Measurements from ENCODE around the gene JAG1.

JAG1 gene

DNA sequence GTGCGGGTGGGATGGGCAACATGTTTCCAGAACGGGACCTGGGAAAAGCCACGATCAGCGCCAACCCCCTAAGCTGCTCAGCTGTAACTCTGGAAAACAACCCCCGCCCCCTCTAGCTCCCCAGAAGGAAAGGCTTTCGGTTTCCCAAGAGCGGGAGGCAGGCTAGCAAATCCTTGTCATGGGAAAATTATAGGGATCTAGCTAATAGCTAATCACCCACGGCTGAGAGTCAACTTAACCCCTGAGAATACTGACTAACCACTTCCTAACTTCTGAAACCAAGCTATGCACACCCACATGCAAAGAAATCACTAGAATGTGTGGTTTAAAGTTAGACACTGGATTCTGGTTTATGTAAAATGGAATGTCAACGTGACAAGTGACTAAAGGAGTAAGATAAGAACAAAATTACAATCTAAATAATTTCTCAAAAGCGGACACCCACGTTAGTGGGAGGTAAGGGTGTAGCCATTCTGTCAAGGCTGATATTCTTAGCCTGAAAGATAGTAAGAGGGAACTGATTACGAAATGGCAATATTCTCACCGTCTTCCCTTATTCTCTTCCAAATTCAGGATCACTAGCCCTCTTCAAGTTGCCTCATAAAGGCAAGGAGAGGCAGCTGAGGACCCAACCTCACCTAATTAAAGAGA lies 20.1 kb downstream of the JAG1 start:
- peak; percentile 73 to 78 for DNase-seq (ENCODE audit: low read depth in 2 of 2)

DNA sequence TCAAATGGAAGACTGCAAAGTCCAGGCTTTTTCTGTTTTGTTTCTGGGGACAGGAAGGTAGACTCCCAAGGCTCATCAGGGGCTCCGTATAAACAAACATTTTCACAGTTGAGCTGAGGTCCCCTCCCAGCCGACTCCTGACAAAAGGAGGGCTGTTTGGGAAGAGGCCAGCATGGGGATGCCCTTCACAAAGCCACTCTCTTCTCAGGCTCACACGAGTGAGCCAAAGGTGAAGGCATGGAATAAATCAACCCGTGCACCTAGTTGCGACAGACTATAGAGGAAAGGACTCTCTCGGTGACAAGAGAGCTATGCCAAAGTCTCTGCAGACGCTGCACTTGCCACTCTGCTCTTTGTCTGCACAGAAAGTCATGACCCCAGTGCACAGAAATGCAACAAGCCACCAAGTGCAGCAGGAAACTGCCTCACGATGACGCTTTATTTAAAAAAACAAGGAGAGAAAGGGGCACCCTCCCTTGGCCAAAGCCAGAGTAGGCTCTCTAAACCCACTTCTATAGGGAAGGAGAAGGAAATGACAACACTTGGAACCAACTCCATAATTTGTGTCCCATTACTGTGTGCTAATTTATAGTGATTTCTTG lies 21.0 kb downstream of the JAG1 start:
- no peak for DNase-seq (ENCODE audit: low read depth in 2 of 2)

DNA sequence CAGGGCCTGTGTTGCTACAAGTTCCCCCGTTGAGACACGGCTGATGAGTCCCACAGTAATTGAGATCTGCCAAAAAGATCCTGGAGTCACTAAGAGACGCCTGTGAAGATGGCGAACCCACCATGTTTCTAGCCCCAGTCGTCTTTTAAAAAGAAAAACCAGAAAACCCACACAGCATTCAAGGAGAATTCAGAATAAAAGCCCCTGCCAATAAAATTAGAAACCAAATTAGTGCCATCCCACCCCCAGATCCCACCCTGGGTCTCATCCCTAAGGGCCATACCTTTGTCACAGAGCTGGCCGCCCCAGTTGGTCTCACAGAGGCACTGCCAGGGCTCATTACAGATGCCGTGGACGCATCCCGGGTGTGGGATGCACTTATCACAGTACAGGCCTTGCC lies 21.6 kb downstream of the JAG1 start:
- no peak for DNase-seq (ENCODE audit: low read depth in 2 of 2)

DNA sequence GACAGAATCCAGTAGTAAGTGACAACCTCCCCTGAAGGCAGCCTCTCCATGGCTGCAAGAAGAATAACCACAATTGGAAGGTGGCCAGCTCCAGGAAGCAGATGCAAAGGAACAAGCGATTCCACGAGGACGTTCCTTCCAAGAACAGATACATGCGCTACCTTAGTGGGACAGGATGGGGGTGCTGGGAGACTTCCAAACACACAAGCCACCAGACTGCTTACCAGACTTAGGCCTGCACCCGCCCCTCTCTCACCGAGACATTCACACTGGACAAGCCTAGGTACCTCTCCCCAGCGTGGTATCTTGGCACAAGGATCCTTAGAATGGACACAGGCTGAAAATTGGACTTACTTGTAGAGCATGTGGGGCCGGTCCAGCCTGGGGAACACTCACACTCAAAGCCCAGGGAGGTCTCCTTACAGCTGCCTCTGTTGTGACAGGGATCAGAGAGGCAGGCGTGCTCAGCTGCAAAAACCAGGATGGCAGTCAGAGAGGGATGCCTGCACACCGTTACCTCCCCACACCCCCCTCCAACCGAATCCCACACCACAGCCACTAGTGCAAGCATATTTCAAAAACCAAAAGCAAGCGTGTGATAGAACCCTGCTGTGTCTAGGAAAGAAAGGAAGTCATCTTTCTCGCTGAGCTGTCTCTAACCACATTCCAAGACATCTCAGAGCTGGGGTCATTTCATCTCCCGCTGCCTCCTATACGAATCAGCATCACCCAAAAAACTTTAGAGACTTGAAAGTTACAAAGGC lies 22.4 kb downstream of the JAG1 start:
- DNase-seq (ENCODE audit: low read depth in 2 of 2) = no peak

DNA sequence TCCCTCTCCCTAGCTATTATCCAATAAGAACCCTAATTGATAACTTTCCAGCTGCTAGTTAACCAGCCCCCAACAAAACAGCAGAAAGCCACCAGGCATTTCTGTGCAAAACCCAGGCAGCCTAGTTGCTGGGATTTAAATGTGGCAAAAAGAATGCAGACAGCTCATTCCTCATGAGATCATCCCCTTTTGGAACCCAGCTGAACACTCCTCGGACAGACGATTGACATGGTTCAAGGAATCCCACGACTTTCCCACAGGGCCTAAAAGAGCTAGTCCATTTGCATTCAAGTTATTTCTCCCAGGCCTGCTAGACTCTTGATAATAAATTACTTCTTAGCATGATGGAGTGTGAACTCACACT lies 24.0 kb downstream of the JAG1 start:
- no peak for DNase-seq (ENCODE audit: low read depth in 2 of 2)

DNA sequence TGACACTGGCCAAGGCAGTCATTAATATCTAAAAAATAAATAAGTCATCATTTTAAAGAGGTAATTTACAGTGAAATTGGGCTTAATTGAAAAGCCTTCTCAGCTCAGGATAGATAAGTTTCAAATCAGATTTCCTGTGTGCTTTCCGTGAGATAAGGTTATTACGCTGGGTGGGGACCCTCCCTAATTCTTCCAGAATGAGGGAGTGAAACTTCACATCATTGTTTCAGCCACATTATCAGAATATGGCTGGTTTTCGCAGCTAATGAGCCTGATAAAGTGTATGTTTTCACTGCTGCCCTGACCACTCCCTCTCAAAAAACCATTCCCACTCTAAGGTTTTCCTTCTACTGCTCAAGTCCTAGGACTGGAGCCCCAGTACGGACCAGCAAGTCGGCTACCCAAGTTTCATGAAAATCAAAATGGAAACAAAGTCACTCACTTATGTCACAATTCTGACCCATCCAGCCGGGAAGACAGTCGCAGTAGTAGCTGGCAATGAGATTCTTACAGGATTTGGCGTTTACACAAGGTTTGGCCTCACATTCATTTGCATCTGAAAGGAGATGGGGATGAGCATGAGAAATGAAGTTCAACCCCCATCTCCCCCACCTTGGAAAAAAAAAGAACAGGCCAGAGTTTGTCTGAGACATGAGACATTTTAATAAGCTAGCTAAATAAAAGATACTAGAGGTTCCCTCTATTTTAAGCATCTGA lies 24.6 kb downstream of the JAG1 start:
- no peak for DNase-seq (ENCODE audit: low read depth in 2 of 2)

DNA sequence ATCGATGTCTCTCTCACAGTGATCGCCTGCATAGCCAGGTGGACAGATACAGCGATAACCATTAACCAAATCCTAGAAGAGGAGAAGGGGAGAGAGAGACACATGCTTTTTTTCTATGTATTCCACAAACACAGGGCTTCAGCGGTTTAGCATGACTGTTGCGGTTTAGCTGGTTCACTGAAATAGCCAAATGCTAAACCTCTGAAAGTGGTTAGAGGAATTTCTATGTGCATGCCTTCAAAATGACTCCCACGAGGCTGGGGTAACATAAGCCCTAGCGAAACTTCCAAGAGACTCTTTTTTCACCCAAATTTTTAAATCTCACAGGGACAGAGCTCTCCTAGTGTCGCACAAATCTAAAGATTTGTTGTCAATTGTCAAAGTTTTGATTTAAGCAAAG lies 25.1 kb downstream of the JAG1 start:
- peak; percentile 88 to 89 for DNase-seq (ENCODE audit: low read depth in 2 of 2)

DNA sequence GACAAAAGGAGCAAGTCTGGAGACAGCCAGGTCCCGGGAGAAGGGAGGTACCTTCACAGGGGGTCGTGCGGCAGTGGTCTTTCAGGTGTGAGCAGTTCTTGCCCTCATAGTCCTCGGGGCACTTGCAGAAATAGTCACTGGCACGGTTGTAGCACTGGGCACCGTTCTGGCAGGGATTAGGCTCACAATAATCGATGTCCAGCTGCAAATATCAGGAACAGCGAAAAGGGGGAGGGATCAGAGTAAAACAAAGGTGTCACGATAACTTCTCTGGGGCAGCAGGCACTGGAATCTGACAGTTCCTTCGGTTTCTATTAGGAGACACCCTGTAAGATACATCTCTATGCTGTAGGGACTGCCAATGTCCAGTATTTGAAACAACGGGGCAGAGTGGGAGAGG lies 25.9 kb downstream of the JAG1 start:
- DNase-seq (ENCODE audit: low read depth in 2 of 2) = no peak

DNA sequence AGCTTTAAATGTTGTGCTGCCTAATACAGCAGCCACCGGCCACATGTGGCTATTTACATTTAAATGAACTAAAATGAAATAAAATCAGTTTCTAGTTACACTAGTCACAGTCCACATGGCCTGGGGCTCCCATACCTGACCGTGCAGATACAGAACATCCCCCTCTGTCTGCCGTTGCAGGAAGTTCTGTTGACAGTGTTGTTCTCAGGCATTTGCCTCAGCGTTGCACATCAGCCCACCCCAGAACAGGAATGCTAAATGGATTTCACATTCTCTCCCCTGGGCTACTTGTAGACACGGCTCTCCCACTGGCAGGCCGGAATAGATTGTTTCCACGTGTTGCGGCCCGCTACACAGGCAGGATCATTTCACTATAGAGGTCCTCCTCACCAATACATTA lies 26.3 kb downstream of the JAG1 start:
- no peak for DNase-seq (ENCODE audit: low read depth in 2 of 2)

DNA sequence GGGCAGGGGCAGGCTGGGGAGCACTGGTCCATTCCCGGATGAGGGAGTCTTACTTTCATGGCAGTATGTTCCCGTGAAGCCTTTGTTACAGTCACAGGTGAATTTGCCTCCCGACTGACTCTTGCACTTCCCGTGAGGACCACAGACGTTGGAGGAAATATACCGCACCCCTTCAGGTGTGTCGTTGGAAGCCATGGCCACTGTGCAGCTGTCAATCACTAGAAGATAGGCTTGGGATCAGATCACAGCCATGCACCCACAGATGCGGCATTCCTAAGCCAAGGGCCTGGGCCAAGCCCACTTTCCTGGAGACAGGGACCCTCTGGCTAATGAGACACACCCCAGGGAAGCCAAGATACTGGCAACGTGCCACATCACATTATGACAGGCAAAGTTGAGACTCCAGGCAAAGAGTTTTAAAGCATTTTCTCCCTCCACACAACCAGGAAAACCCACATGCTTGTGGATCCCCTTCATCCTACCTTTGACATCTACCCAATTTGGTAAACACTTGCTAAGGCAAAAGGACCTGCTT lies 26.8 kb downstream of the JAG1 start:
- DNase-seq (ENCODE audit: low read depth in 2 of 2) = no peak

DNA sequence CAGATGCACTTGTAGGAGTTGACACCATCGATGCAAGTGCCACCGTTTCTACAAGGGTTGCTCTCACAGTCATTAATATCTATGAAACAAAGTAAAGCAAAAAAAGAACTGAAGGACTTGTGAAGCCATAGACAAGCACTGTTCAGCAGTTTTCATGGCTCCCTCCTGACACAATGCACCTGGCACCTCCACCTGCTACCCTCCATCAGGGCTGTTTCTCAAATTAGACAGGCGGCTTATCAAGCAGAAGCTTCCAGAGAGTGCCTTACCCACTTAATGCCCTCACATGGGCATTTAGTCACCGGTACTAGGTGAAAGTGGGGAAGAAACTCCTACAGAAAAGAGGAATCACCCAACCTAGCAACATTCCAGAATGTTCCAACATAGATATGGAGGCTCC lies 27.8 kb downstream of the JAG1 start:
- no peak for DNase-seq (ENCODE audit: low read depth in 2 of 2)

DNA sequence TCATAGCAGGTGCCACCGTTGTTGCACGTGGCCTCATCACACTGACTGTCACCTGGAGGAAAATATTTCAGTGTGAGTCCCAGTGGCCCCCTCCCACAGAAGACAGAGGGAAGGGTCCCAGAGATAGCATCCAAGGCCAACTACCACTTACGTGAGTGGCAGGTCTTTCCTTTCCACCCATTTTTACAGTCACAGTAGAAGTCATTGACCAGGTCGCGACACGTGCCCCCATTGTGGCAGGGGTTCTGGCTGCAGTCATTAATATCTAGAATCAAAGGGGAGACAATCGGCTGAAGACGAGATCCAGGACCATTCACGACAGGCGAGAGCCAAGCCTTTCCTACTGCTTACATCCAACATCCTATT lies 28.6 kb downstream of the JAG1 start:
- DNase-seq (ENCODE audit: low read depth in 2 of 2) = no peak

DNA sequence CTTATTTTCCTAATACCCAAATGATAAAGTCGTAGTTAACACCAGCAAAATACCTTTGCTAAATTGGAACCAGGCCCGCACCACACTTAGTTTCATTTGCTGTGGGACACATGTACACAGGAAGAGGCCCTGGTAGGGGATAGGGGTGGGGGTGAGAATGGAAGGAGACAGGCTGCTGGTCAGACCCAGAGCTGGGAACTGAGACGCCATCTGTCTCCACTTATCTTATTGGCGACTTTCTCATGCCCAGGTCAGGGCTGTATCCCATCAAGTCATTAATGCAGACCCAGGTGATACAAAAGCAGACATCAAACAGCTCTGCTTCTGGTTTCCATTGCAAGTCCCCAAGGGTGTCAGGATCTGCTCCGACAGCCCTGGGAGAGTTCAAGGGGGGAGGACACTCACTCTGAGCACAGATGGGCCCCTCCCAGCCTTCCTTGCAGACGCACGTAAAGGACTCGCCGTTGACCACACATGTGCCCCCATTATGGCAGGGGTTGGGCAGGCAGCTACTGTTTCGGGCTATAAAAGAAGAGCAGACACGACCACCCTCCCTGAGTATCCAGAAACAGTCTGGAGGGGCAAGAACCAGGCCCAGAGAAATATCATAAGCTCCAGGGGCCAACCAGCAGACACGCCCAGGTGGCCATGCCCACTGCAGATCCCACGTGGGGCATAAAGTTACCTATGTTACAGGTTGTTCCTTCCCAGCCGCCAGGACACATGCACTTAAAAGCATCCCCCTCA lies 29.2 kb downstream of the JAG1 start:
- no peak for DNase-seq (ENCODE audit: low read depth in 2 of 2)

DNA sequence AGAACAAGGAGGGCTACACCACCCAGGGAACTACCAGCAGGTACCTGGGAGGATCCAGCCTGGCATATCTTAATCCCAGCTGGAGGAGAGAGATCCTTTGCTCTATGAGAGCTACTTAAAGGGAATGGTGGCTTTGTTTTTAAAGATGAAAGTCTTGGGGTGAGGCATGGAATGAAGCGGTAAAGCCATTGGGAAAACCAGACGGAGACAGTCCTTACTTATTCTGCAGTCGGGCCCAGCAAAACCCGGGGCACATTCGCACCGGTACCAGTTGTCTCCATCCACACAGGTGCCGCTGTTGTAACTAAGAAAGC lies 30.3 kb downstream of the JAG1 start:
- DNase-seq (ENCODE audit: low read depth in 2 of 2) = no peak

DNA sequence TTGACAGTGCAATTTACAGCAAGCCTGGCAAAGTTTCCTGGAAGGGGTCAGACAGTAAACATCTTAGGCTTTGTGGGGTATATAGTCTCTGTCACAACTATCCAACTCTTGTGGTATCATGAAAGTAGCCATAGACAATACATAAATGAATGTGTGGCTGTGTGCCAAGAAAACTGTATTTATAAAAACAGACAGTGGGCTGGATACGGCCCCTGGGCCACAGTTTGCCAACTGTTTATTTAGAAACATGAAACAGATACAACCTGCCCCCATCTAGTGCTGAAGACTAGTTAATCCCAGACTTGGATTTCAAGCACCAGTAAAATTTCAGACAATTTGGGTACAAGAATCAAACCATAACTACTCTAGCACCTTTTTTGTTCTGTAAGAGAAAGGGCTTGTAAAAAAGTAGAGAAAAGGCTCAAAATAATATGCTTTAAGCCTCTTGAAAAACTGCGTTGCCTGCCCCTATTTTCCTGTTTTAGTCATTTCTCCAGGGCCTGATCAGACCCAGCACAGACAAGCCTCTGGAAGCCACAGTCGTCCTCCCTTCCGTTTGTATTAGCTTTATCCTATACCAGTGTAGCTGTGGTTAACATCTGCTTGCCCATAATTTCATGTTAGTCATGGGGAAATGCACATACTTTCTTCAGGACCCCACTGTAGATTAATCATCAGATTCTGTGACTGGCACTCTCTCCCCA lies 30.8 kb downstream of the JAG1 start:
- DNase-seq (ENCODE audit: low read depth in 2 of 2) = no peak

DNA sequence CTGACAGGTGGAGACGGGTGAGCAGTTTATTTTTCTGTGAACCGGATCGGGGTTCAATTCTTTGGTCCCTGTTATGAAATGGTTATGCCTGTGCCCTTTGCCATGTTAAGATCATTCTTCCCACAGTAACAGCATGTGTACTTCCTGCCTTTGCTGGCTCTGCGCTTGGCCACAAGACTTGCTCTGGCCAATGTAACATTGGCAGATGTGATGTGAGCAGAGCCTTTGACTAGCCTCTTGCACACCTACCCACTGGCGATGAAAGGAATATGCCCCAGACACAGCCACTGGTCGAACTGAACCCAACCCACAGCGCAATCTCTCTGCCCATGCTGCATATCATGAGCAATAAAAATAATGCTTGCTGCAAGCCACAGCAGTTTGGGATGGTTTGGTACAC lies 31.9 kb downstream of the JAG1 start:
- no peak for DNase-seq (ENCODE audit: low read depth in 2 of 2)

DNA sequence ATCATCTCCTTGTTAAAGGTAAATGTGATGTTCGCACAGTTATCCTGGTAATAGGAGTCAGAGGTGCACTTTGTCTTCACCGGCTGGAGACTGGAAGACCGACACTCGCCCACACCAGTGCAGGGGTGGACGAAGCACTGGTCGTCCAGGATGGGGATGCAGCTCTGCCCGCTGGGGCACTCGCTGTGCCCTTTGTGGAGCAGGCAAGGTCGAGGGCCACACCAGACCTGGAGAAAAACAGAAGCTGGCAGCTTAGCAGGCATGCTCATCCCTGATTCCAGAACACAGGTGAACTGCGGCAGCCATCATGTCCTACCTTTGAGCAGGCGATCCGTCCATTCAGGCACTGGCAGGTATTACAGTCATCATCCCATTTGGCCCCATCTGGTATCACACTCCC lies 32.3 kb downstream of the JAG1 start:
- DNase-seq (ENCODE audit: low read depth in 2 of 2) = no peak

DNA sequence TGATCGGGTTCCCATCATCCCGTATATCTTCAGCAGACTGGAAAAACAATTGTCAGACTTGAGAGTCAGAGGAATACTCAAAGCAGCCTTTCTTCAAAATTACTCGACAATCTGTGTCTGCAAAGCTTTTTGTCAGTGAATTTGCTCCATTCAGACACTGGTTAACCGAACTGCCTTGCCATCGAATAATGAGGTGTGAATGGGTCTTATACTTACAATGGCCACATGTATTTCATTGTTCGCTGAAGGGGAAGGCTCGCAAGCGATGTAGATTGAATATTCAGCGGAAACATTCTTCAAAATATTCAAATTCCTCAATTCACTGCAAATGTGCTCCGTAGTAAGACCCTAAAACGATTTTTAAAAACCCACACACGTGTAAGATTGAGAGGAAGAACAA lies 32.9 kb downstream of the JAG1 start:
- no peak for DNase-seq (ENCODE audit: low read depth in 2 of 2)

DNA sequence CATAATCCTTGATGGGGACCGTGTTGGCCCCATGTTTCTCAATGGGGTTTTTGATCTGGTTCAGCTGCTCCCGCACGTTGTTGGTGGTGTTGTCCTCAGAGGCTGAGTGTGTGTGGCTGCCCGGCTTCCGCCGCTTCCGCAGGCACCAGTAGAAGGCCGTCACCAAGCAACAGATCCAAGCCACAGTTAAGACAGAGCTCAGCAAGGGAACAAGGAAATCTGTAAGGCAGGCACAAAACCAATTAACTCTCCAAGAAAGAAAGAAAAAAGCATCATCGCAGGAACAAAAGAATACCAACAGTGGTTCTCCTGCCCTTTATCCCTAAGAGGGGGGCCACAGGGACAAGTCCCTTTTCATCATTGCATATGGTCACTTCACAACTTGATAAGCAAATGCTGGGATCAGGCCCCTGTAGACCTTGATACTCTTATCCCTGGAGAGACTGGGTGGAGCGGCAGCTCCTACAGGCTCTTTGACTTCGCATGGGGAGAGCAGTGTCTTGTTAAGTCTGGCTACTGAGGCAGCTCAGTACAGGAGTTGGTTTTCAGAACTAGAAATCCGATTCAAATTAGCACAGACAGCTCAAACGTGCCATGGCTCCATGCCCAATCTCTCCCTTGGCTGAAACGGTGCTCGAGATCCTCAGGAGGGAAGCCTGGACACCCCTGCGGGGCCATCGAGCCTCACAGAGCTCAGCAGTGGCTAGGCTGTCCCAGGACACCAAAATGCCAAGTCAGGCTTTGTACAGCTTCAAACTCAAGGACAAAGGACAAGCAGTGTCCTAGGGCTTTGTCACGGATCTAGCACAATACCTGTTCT lies 33.9 kb downstream of the JAG1 start:
- DNase-seq (ENCODE audit: low read depth in 2 of 2) = no peak

DNA sequence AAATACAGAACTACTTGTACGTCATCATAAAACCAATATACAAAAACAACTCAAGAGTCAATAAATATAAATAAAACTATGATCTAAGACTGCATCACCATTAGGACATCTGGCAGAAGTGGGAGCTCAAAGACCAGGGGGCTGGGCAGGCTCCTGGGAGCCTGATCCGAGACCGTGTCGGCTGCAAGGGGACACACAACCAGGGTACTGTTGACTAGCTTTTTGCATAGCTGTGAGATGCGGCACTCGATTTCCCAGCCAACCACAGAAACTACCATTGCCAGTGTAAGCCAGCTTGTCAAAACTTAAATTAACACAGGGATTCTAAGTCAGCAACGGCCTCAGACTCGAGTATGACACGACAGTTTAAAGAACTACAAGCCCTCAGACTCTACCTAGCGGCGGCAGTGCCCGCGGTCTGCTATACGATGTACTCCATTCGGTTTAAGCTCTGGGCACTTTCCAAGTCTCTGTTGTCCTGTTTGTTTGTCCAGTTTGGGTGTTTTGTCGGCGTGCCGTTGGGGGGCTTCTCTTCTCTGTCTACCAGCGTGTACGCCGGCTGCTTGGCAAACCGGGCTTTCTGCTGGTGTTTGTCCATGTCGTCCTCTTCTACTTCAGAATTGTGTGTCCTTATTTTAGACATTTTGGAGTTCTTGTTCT lies 34.6 kb downstream of the JAG1 start:
- no peak for DNase-seq (ENCODE audit: low read depth in 2 of 2)
